ENCODE measurements around the gene NFATC1.
A peak's percentile ranks its signal among the peaks of the same experiment; 100 is the strongest.

NFATC1 gene

GRCh38 chr18:79543861-79544385 lies 148.2 kb downstream of the NFATC1 start:
- peak; percentile 20 for DNase-seq

- peak; percentile 21 for DNase-seq
Measured at GRCh38 chr18:79544386-79544963, 148.7 kb downstream of the NFATC1 start.

GRCh38 chr18:79545255-79545654 lies 149.5 kb downstream of the NFATC1 start:
- peak; percentile 4 for DNase-seq

- peak; percentile 14 for DNase-seq
Measured at GRCh38 chr18:79545736-79546171, 150.0 kb downstream of the NFATC1 start.

- DNase-seq, result peak; percentile 49
Measured at GRCh38 chr18:79546781-79547272, 151.1 kb downstream of the NFATC1 start.

- peak; percentile 33 for DNase-seq
Measured at GRCh38 chr18:79547413-79548076, 151.8 kb downstream of the NFATC1 start.

- DNase-seq, result peak; percentile 28
Measured at GRCh38 chr18:79548077-79548450, 152.3 kb downstream of the NFATC1 start.

GRCh38 chr18:79548621-79548985 lies 152.9 kb downstream of the NFATC1 start:
- peak; percentile 2 for DNase-seq

GRCh38 chr18:79548986-79549637 lies 153.4 kb downstream of the NFATC1 start:
- DNase-seq, result peak; percentile 17

GRCh38 chr18:79549638-79550000 lies 153.9 kb downstream of the NFATC1 start:
- DNase-seq, result peak; percentile 6

GRCh38 chr18:79552140-79552631 lies 156.5 kb downstream of the NFATC1 start:
- peak; percentile 10 for DNase-seq

- DNase-seq, result no peak
Measured at GRCh38 chr18:79552696-79553095, 157.0 kb downstream of the NFATC1 start.

GRCh38 chr18:79553154-79553553 lies 157.4 kb downstream of the NFATC1 start:
- DNase-seq, result no peak

- DNase-seq, result no peak
Measured at GRCh38 chr18:79553696-79554095, 158.0 kb downstream of the NFATC1 start.

GRCh38 chr18:79554321-79554720 lies 158.6 kb downstream of the NFATC1 start:
- DNase-seq, result no peak

GRCh38 chr18:79554945-79555645 lies 159.4 kb downstream of the NFATC1 start:
- DNase-seq, result no peak

- DNase-seq, result no peak
Measured at GRCh38 chr18:79555885-79556284, 160.2 kb downstream of the NFATC1 start.

- peak; percentile 19 for DNase-seq
Measured at GRCh38 chr18:79556829-79557585, 161.3 kb downstream of the NFATC1 start.

GRCh38 chr18:79558196-79558932 lies 162.6 kb downstream of the NFATC1 start:
- peak; percentile 16 for DNase-seq

- peak; percentile 11 for DNase-seq
Measured at GRCh38 chr18:79558933-79559416, 163.2 kb downstream of the NFATC1 start.

- peak; percentile 9 for DNase-seq
Measured at GRCh38 chr18:79559436-79559835, 163.7 kb downstream of the NFATC1 start.

All from right hindlimb (tissue), 1 donor.